ENCODE measurements around the gene CCDC80.

CCDC80 gene

DNA sequence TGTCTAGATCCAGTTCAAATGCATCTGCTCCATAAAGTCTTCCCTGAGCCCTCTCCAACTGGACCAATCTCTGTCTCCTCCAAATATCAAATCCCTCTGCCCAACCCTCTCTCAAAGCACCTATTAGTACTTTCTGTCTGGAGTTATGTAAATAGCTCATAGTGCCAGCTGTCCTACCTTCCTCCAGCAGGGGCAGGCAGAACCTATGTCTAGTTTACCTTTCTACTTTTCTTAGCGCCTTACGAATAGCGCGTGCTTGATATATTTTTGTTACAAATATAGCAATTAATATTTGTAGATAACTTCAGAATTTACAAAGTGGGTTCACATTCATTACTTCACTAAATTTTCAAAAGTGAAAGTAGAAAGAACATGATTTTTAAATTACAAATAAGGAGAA, 14.0 kb upstream of the CCDC80 start:
- no peak for DNase-seq

DNA sequence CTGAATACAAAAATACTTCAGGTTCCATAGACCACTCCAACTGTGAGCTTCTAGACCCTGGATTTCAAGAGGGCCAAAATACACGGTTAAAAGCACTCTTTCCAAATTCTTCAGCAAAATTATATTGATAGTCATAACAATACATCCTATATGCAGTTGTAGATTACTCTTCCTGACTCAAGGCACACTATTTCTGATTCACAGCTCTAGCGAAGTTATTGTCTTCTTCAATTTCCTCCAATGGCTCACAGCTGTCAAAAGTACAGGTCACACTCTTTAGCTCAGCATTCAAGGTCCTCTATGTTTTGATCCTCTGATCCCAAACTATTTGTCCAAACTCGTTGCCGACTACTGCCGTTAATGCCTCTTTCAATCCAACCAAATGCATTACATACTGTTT, 13.5 kb upstream of the CCDC80 start:
- no peak for DNase-seq

DNA sequence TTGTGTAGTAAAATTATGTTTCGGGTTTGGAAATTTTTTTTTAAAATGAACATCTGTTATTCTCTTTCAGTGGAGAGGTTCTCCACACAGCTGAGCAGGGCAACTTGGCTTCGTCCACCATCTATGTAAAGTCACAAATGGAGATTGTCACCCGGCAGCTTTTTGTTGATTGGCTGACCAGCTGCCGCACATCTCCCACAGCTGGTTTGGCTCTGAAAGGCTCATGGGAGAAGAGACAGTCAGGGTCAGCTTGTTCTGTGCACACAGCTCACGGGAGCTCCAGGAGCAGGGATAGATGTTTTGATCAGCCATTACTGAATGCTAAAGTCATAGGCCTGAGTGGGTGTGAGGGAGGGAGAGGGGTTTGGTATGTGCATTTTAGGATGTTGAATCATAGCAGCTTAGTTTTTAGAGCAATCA, 12.9 kb upstream of the CCDC80 start:
- no peak for DNase-seq

DNA sequence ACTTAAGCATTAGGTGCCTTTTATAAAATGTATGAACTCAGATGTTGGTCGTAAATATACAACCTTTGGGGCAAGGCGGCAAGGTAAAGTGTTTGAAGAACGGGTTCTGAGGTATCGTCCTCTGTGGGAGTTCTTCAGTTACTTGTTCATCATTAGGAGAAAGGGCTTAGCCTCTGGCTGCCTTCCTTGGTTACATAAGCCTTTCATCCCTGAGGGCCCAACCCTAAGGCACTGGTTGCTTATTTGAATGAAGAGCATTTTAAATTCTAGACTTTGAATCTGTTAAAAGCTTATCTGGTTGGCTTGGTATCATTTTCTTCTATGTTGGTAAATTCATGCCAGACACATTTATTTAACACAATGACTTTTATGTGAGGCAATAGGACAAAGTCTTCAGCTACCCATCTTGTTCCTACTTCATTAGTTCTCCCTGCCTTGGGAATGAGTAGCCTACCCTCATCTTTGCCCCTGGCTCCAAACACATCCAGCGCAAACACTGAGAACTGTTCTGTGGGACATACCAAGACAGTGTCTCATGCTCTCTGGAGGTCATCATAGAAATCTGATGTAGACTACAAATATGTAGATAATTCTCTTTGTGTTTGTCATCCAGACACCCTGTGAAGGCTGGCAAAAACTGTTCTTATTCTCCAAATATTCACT, 12.4 kb upstream of the CCDC80 start:
- DNase-seq: no peak

DNA sequence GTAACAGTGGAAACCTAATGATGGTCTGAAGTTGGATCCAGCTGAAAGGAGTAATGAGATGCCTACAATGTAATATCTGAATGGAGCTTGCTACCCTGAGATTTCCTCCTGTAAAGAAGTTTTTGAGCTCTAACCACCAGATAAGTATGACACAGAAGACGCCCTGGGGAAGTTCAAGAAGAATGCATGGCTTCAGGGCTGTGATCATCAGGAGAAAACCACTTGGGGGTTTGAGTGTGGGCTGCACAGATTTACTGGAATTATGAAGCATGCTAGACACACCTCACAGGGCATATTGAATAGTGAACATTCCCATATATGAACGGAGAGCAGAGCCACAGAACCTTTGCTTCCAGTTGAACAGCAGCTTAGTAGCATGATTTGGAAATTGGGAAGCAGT, 10.6 kb upstream of the CCDC80 start:
- DNase-seq: no peak

DNA sequence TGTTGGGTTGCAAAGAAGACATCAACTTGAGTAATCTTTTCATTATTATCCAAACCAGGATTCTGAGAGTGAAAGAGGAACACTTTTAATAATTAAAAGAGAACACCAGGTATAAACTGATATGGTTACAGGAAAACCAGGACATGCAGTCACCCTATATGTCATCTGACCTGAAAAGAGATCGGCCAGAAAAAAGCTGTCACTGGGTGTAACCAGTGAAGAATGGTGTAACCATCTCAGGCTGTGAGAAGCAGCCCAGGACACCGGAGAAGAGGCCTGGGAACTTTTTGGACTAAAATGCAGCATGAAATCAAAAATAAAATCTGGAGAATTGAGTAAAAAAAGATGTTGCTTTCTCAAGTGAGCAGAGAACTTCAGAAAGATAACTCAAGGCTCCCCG, 10.1 kb upstream of the CCDC80 start:
- no peak for DNase-seq

DNA sequence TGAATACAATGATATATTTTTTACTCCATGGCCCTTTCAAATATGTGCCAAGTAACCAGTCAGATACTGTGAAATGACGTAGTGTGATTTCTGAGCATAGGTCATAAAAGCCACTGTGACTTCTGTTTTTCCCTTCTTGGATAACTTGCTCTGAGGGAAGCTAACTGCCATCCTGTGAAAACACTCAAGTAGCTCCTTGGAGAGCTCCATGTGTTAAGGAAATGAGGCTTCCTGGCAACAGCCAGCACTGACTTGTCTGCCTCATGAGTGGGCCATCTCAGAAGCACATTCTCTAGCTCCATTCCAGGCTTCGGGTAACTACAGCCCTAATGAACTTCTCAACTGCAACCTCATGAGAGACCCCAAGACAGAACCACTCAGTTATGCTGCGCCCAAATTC, 9.5 kb upstream of the CCDC80 start:
- DNase-seq: no peak

DNA sequence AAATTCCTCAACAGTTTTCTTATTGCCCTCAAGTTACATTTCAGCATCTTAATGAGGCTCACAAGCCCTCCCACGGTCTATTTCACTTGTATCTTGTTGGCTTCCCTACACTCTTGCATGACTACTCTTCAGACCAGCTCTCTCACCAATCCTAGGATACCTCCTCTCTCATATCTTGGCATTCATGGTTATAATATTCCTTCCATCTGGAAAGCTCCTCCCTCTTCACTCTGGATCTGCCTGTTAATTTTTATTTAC, 8.5 kb upstream of the CCDC80 start:
- DNase-seq: no peak

DNA sequence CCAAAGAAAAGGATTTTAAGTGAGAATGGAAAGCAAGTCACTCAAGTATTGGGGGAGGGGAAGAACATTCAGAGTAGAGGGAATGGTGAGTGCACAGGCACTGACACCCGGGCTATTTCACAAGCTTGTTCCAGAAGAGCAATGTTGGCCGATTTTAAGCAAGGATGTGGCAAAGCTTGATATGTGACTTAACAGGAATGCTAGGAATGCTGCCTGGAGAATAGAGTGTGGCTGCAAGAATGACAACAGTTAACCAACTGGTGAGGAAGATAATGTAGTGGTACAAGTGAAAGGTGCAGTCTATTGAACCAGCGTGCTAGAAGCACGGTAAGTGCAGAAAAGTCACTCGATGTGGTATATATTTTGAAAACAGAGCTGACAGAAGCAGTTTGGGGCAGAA, 6.2 kb upstream of the CCDC80 start:
- no peak for DNase-seq

DNA sequence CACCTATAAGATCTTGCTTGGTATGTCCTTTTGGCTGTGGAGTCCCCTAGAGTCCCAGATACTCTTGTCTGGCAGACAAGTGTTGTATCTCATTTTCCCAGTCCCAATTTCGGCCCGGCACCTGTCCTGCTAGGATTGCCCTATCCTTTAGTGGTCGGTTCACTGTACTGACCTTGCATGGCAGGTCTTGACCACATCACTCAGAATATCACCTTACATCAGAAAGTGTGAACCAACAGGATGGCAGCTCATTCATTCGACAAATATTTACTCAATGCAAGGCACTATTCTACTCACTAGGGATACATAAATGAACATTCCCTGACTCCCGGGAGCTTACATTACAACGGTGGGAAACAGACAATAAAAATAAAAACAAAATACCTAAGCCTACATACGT, 5.7 kb upstream of the CCDC80 start:
- no peak for DNase-seq

DNA sequence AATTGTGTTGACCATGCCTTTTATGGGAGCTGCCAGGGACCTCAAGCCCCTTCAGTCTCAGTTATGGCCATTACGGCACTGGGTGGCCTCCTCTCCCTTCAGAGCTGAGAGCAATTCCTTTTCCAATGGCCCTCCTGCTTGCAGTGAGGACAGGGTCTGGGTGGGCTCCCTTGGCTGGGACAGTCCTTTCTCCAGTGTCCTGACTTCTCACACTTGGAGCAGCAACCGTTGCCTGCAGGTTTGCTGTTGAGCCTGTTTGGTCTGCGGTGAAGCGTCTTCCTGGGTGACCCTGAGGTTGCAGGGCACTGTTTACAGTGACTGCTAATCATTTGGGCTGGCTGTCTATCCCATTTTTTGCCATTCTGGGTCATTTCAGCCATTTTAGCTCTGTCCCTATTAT, 3.5 kb upstream of the CCDC80 start:
- DNase-seq: no peak

DNA sequence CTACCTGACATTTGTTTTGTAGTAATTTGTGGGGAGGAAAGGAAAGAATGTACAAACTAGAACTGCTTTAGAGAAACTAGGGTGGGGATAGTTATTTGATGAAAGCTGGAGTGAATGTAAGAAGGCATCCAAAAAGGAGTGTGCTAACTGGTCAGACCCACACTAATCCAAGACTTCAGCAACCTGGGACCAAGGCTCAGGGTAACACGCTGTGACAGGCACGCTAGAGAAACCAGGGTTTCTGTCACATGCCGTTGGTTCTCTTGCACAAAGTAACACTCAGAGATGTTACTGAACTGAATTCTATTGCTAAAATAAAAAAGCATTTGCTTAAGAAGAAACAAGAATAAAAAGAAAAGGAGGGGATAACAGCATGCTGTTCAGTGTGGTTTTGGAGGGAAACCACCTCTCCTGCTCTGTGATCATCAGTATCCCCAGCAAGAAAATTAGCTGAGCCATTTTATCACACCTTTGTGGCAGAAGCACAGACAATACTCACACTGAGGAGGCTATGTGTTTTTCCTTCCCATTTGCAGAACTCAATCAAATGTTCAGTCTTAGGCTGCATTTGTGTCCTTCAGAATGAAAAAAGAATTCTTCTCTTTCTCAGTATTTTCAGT, 2.8 kb upstream of the CCDC80 start:
- peak; percentile 17 for DNase-seq

DNA sequence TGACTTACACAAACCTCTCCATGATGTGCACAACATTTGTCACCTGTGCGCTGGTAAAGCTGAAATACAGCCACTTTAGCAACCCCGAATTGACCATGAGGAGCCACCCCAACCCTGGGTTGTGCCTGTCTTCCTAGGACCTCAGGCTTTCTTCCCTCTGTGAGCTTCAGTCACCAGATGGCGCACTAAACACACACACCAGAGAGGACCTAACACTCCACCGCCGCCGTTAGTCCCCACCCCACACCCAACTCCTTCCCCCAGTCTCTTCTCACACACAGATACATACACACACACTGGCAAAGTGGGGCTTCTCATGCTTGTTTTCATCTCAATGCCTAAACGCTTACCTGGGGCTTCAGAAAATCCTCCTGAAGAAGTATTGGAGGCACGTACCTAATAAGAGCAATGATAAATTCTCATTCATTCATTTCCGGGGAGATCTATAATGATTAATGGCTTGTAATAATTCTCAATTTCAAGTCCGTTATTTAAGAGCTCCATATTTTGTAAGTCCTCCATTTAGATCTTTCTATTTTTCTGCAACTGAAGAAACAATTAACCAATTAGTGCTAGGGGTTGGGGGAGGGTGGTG, 2.1 kb upstream of the CCDC80 start:
- DNase-seq: peak; percentile 88

DNA sequence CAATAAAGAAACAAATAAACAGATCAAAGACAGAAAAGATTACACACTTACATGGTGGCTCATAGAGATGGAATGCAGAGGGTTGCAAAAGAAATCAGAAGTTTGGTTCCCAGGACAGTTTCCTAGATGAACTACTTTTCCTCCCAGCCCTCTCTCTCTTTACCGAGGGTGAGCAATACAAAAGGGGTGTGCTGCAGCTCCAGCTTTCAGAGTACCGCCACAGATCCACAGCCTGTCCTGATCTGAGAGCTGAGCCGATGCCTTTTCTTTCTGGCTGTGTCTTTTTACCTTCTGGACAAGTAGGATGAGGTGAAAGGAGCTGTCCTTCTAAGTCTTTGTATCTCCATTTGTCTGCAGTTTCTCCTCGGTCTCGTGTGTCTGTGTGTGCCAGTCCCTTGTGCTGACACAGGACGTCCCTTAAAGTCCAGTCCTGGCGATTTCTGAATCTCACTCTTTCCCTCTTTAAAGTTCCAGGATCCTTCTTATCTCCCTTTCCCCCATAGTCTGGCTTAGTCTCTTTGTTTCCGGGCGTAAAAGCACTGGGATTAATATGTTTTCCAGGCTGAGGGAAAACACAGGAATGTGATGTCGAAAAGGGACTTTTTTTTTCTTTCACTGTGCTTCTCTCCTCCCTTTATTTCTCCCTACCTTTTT, 540 bp downstream of the CCDC80 start:
- DNase-seq: peak; percentile 59

DNA sequence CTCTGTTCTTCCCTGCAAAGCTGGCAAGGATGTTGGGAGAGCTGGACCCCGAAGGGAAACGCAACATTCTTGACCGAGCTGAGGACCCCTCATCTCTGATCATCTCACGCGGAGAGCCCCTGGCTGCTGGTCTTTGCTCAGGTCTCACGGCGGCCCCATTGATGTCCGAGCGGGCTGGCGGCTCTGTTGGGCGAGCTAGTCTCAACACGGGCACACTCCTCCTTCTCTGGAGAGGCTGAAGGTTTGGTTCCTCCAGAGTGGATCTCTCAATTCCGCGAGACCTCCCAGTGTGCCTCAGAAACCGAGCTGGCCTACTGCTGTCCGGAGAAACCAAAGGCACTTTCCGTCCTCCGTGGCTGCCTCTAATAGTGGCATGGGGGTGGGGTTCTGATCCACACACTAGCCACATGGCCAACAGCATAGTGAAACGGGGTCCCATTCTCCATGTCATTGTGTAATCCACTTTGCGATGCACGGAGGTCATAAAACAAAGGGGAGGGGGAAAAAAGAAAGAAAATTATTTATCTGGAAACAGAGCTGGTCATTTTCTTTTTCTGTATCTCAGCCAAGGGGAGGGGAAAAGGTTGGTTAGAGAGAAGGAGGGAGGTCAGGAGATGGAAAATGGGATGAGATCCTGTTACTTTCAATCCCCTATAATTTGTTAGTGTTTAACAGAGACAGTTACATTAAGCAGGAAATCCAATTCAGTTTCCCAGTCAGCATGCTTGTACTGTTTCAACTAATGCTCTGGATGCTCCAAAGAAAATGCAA, 1.3 kb downstream of the CCDC80 start:
- DNase-seq: no peak

DNA sequence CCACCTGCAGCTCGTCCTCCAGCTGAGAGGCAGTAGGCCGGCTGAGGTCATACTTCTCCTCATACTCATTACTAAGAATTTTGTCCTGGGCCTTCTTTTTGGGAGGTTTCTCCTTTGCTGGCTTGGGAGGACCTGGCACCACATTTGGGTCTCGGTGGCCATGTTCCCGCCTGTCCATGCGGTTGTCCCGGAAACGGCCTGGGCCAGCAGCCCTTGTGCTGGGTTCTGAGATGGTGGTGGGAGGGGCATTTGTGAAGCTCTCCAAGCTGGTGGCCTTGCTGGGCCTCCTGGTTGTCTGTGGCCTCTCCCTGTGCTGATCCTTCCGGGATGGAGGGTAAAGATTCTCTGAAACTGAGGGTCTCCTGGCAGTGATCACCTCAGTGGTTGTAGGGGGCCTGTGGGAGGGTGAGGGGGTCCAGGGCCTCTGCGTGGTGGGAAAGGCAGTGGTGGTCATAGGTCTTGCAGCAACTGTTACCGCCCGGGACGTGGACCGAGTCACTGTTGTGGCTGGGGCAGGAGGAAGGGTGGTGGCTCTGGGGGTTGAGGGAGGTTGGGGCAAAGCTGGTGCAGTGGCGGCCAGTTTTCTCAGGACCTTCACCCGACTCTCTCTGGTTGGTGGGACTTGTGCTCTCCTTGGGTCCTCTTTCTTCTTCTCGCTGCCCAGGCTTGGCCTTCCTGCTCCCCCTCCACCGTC, 2.5 kb downstream of the CCDC80 start:
- DNase-seq: no peak

DNA sequence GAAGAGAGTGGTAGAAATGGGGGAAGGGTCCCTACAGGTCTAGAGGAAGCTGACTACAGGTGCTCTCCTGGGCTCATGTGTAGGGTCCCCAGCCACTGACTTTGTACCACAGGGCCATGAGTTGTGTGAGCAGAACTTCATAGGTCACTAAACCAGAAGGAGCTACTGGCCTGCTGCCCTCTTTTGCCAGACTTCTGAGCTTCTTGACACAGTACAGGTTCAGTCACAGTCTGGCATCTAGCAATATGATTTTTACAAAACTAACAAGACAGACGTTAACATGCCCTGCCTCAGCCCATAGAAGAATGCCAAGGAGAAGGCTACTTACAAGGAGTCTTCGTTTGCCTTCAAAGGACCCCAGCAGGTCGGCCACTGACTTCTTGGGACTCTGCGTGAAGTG, 3.2 kb downstream of the CCDC80 start:
- no peak for DNase-seq

DNA sequence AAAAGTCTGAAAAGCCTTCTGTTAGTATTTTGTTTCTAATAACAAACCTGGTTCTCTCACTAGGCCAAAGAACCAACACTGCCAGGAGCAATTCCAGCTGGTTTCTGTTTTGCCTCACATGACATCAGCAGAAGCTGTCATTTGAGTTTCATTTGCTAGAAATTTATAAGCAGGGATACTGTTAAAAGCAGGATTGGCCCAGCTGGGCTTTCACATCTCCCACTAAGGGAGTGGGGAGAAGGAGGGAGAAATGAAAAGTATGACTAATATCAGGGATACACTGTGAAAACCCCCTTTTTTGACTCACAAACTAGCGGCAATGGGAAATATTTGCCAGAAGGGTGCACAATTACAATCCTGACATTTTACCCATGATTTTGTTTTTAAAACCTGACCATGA, 5.3 kb downstream of the CCDC80 start:
- DNase-seq: no peak

DNA sequence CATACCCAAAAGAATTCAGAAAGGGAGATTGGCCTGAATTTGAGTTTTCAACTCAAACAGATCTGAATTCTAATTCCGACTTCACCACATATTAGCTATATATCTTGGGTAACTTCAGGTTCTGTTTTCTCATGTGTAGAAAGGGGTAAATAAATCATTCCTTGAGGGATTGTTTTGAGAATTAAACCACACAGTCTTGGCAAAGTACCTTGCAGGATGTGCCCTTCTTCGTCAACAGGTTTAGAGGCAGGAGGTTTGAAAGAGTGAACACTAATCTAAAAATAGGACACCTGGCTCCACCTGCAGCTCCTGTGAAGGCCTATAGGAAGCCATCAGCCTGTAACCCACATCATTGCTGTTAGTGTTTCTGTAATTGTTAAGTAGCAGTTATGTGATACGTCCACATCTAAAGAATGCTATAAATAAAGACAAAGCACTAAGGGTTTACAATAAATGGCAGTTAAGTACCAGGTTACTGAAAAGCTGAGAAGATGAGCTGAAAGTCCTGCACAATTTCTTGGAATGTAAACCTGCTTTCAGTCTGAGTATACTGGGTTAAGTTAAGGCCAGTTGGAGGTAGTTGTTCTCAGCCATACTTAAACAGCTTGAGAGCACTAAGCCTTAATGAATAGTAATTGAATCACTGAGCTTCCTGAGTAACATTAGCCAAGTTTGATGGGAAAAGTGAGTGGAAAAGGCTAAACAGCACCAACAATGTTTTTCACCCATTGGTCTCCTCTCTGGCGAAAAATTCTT, 6.0 kb downstream of the CCDC80 start:
- no peak for DNase-seq

DNA sequence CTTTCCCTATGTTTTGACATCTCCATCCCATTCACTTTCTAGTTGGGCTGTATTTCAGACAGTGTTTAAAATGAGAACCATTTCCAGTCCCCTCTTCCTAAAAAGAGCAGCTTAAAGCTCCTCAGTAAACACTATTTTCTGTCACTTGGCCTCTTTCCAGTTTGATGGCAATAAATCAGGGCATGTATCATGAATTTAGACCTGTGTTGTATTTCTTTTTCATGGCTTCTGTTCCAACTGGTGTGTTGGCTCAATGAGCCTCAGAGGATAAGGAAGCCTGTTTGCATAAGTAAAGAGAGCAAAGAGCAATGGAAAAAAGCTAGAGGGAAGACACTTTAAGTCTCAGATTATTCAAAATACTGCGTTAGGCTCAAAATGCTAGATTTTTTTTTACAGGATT, 7.2 kb downstream of the CCDC80 start:
- no peak for DNase-seq

DNA sequence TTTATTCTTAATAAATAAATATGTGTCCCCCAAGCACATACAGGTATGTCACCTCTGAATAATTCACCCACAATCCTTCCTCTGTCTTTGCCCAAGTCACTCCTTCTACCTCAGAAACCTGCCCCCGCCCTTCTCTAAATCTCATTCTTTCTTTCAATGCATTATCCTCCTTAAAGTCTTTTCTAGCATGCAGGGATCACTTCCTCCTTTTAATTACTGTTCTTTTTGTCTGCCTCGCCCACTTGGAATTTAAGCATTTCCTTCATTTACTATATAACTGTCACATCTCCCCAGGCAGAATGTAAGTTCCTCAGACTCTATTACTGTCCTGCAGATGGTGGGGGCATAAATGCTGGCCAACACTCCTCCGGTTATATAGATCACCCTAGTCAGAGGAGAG, 7.8 kb downstream of the CCDC80 start:
- DNase-seq: no peak

DNA sequence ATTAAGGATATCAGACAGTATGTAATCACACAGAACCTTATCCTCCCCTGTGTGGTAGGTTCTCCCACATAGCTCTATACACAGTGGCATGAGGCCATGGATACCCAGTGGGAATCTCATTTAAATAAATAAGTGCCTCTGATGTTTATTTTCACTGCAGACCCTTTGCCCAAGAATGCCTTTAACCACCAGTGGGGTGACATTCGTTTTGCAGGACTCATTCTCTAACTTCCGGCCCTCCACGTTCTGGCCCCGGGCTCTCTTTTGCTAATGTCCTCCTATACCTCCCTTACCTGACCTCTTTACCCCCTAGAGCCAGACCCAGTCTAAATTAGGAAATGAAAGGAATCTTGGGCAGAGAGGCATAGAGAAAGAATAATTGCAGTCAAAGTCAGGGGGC, 8.3 kb downstream of the CCDC80 start:
- DNase-seq: no peak

Data from retina (tissue), 1 donor.